HepG2 (cell line): ENCODE data around the gene R3HDM1. TPM values are rescaled to one million over a fixed set of nuclear protein-coding genes. Genes with fewer than 3 reads are reported as not detected.

Experiments
- DRAP1 ChIP-seq: IDR thresholded peaks from 2 replicates; pipeline ENCODE4 v1.6.1; 2016; ENCODE audit warnings: missing genetic modification reagents, missing compliant biosample characterization
- KDM2A ChIP-seq: sonication (generic); formaldehyde crosslinking; IDR thresholded peaks from 2 replicates; pipeline ENCODE4 v1.4.0; 2020; ENCODE audit warnings: low read depth, missing genetic modification reagents, borderline replicate concordance
- KLF12 ChIP-seq: sonication (generic); formaldehyde crosslinking; IDR thresholded peaks from 2 replicates; pipeline ENCODE4 v1.4.0; 2020; ENCODE audit warnings: missing genetic modification reagents, borderline replicate concordance
- ZBTB40 ChIP-seq, 2 experiments: fragments of 450-650 bp in 1 of 2; sonication (generic) in 1 of 2; formaldehyde crosslinking in 1 of 2; IDR thresholded peaks; 2 replicates each; pipeline versions ENCODE4 v1.6.1 to v1.8.0; 2016 to 2022; ENCODE audit warnings: antibody characterized with exemption in 1 of 2, mild to moderate bottlenecking in 1 of 2, missing genetic modification reagents in 1 of 2
- polyA plus RNA-seq, 8 experiments: library from polyadenylated mRNA; depleted of rRNA in 3 of 8; stranded (reverse) in 7 of 8; unstranded in 1 of 8; fragments of >200 nt; fragmentation: Illumina TruSeq in 4 of 8; extraction: Trizol in 4 of 8; gene quantifications; 2 replicates each; pipeline versions ENCODE4 v1.2.1 to v1.2.3, GENCODE V29; 2011 to 2016; ENCODE audit warnings: low read depth in 4 of 8, missing spikeins in 1 of 8, mixed read lengths in 1 of 8; ENCODE audit not compliant: insufficient read depth in 1 of 8
- total RNA-seq, 5 experiments: library from RNA; depleted of rRNA; stranded (reverse); fragments of >200 nt; fragmentation: Illumina TruSeq; extraction: Trizol; gene quantifications; 2 replicates each; pipeline ENCODE4 v1.2.3, GENCODE V29; 2016; ENCODE audit warnings: low read depth in 1 of 5
- TF ChIP-seq, protein P1 (sequence below): IDR thresholded peaks from 2 replicates; pipeline ENCODE4 v1.6.1; 2016; ENCODE audit warnings: missing biosample characterization, missing genetic modification reagents, low read depth
- TF ChIP-seq, protein P2 (sequence below): sonication (generic); formaldehyde crosslinking; IDR thresholded peaks from 2 replicates; pipeline ENCODE4 v1.4.0; 2020; ENCODE audit warnings: missing genetic modification reagents, borderline replicate concordance

Gene R3HDM1
- total and polyA plus RNA-seq, 2 of the 13 experiments (the other 11 are each of a cell fraction or from before 2014, with no cell fraction given) = 15.7 to 54.3 TPM

DNA sequence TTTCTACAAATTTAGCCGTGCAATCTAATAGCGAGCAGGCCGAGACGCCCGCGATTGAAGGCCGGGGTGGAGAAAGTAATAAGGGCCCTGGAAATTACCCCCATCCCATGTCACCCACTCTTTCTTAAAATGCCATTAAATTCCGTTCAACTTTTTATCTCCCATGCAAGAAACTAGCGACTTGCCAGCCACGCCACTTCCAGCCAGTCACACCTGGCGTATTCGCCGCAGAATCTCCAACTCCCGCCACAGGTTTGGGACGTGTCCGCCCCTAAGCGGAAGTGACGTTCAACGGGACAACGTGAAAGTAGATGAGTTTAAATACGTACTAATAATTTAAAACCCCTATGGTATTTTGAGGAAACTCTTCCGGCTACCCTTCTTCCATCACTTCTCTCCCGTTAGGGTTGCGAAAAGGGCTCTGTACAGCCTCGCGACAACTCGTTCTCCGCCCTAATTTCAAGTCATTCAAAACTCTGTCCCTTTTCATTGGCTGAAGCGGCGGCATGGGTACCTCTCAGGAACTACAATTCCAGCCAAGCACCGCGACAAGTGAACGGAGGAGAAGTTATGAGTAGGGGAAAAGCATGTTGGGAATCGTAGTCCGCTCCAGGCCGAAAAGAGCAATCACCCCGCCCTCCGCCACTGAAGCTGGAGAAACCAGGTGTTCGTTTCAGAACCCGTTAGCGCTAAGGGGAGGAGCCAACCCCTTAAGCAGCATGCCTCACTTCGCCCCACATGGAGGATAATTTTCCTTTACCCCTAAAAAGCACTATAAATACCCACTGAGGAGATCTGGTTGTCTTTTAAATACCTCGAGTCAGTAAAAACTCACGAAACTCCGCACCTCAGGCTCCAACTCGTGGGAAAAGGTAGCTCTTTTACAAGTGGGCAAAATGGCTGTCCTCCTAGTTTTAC, 712 bp upstream of the R3HDM1 start, which contains the start of gene ZRANB3 (continued):
- TF ChIP-seq ZBTB40 (IDR thresholded peaks at IDR 0.05) = no peak
- TF ChIP-seq ZBTB40 (CRISPR knock-in tag; IDR thresholded peaks at IDR 0.05) = peak; percentile 47; the same call in 1 of the 2 replicates
- TF ChIP-seq, protein P1, sequence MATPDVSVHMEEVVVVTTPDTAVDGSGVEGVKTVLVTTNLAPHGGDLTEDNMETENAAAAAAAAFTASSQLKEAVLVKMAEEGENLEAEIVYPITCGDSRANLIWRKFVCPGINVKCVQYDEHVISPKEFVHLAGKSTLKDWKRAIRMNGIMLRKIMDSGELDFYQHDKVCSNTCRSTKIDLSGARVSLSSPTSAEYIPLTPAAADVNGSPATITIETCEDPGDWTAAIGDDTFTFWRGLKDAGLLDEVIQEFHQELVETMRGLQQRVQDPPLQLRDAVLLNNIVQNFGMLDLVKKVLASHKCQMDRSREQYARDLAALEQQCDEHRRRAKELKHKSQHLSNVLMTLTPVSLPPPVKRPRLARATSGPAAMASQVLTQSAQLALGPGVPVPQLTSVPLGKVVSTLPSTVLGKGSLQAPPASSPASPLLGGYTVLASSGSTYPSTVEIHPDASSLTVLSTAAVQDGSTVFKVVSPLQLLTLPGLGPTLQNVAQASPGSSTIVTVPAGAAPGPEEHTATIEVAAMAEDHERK = 0 out of 2 replicates have a peak, but pooled peaks have one; percentile 34
- TF ChIP-seq KLF12 (CRISPR knock-in tag) = peak; percentile 63
- TF ChIP-seq, protein P2, sequence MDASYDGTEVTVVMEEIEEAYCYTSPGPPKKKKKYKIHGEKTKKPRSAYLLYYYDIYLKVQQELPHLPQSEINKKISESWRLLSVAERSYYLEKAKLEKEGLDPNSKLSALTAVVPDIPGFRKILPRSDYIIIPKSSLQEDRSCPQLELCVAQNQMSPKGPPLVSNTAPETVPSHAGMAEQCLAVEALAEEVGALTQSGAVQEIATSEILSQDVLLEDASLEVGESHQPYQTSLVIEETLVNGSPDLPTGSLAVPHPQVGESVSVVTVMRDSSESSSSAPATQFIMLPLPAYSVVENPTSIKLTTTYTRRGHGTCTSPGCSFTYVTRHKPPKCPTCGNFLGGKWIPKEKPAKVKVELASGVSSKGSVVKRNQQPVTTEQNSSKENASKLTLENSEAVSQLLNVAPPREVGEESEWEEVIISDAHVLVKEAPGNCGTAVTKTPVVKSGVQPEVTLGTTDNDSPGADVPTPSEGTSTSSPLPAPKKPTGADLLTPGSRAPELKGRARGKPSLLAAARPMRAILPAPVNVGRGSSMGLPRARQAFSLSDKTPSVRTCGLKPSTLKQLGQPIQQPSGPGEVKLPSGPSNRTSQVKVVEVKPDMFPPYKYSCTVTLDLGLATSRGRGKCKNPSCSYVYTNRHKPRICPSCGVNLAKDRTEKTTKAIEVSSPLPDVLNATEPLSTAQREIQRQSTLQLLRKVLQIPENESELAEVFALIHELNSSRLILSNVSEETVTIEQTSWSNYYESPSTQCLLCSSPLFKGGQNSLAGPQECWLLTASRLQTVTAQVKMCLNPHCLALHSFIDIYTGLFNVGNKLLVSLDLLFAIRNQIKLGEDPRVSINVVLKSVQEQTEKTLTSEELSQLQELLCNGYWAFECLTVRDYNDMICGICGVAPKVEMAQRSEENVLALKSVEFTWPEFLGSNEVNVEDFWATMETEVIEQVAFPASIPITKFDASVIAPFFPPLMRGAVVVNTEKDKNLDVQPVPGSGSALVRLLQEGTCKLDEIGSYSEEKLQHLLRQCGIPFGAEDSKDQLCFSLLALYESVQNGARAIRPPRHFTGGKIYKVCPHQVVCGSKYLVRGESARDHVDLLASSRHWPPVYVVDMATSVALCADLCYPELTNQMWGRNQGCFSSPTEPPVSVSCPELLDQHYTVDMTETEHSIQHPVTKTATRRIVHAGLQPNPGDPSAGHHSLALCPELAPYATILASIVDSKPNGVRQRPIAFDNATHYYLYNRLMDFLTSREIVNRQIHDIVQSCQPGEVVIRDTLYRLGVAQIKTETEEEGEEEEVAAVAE (CRISPR knock-in tag) = peak; percentile 75
- TF ChIP-seq DRAP1 (CRISPR knock-in tag) = 0 out of 2 replicates have a peak, but pooled peaks have one; percentile 39
- peak; percentile 65 for TF ChIP-seq KDM2A
